Measurements from ENCODE around the gene C17orf50. TPM values are rescaled to one million over a fixed set of nuclear protein-coding genes. Genes with fewer than 3 reads are reported as not detected.
A peak's percentile ranks its signal among the peaks of the same experiment; 100 is the strongest.

C17orf50 gene
- total RNA-seq, 1 donor from 2014 or later = 1.0 TPM

DNA sequence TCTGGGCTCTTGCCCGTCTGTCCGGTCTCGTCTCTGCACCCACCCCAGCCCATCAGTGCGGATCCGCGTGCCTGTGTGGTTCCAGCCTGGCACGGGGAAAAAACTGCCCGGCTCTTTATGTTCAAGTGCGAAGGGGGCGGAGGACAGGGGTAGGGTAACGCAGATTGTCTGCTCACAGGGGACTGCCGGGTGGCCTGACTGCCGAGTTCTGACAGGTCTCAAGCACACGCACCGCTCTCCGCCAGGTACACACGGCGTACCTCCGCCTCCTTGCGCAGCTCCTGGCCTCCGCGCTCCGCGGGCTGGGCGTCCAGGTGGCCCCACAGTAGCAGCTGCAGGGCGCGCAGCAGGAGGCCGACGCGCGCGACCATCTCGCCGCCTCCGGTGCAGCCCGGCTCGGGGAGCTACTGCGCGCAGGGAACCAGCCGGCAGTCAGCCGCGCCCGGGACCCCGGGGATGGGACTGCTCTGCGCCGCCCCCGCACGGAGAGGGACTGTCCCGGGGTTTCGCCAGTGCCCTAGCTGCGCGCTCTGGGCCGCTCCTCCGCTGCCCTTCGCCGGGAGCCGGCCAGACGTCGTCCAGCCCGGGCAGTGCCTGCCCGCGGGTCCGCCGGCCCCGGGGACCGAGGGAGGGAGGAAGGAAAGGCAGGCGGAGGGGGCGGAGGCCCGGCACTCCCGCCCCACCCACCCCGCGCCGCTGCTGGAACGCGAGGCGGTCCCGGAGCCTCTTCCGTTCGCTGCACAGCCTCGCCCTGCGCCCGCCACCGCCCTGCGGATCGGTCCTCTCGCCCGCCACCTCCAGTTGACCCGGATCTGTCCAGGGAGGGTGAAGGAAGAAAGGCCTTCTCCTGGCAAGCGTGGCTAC, 34.6 kb downstream of the C17orf50 start, which contains the start of gene MMP28:
Gene MMP28, minus strand, starts transcription at position 635 of the 864 bp plus-strand sequence. Its CDS starts 264 bp downstream, at position 371.
- TF ChIP-seq, protein P1, sequence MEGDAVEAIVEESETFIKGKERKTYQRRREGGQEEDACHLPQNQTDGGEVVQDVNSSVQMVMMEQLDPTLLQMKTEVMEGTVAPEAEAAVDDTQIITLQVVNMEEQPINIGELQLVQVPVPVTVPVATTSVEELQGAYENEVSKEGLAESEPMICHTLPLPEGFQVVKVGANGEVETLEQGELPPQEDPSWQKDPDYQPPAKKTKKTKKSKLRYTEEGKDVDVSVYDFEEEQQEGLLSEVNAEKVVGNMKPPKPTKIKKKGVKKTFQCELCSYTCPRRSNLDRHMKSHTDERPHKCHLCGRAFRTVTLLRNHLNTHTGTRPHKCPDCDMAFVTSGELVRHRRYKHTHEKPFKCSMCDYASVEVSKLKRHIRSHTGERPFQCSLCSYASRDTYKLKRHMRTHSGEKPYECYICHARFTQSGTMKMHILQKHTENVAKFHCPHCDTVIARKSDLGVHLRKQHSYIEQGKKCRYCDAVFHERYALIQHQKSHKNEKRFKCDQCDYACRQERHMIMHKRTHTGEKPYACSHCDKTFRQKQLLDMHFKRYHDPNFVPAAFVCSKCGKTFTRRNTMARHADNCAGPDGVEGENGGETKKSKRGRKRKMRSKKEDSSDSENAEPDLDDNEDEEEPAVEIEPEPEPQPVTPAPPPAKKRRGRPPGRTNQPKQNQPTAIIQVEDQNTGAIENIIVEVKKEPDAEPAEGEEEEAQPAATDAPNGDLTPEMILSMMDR (conservative IDR thresholded peaks at IDR 0.05; ENCODE audit: low read depth, low read length) = no peak
- DNase-seq (ENCODE audit: low read depth) = no peak
- H3K4me3 ChIP-seq (ENCODE audit: low read depth, low read length) = peak within 1 kb of the TSS; percentile 65

DNA sequence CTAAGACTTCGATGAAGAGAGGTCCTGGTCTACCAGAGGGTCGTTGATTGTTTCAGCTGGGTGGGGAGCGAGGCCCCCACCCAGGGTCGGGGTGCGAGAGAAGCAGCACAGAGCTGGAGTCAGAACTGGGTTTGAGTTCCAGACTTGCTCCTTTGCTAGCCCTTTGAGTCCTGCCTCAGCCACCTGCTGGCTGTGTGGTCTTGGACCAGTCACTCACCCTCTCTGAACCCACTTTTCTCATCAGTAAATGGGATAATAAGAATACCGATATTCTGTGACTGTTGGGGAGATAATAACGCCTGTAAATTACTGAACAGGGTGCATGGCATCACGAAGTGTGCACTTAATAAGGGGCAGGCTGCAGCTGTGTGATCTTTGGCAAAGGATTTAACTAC, 35.2 kb downstream of the C17orf50 start:
- H3K4me3 ChIP-seq (ENCODE audit: low read depth, low read length) = peak overlapping the region; percentile 65
- TF ChIP-seq, protein P1 (conservative IDR thresholded peaks at IDR 0.05; ENCODE audit: low read depth, low read length) = no peak
- DNase-seq (ENCODE audit: low read depth) = no peak

DNA sequence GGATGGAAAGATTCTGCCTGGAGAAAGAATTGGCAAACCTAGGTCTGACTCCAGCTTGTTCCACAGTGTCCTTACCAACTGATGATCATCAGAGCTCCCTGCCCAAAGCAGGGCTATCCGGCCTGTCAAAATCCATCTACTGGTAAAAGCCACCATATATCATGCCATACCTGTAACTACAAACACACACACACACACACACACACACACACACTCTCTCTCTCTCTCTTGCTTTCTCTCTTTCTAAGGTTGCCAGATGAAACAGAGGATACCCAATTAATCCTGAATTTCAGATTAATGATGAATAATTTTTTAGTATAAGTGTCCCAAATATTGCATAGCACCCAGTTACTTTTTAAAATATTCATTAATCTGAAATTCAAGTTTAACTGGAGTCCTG, 36.3 kb downstream of the C17orf50 start:
- no peak overlapping the region for H3K4me3 ChIP-seq (ENCODE audit: low read depth, low read length)
- TF ChIP-seq, protein P1 (conservative IDR thresholded peaks at IDR 0.05; ENCODE audit: low read depth, low read length) = no peak
- no peak for DNase-seq (ENCODE audit: low read depth)

DNA sequence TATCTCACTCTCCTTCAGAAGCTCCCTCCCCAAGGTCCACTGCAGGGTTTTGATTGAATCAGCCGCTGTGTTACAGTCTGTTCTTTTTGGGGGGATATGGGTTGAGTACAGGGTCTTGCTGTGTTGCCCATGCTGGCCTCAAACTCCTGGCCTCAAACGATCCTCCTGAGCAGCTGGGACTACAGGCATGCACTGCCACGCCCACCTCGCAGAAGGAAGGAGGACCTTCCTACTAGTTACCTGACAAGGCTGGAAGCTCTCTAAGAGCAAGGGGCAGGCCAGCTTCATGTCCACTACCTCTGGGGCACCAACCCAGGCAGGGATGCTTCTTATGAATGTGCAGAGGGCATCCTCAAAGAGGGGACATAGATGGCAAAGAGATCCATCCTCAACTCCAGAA, 36.7 kb downstream of the C17orf50 start:
- DNase-seq (ENCODE audit: low read depth) = no peak
- TF ChIP-seq, protein P1 (conservative IDR thresholded peaks at IDR 0.05; ENCODE audit: low read depth, low read length) = no peak
- H3K4me3 ChIP-seq (ENCODE audit: low read depth, low read length) = no peak overlapping the region

DNA sequence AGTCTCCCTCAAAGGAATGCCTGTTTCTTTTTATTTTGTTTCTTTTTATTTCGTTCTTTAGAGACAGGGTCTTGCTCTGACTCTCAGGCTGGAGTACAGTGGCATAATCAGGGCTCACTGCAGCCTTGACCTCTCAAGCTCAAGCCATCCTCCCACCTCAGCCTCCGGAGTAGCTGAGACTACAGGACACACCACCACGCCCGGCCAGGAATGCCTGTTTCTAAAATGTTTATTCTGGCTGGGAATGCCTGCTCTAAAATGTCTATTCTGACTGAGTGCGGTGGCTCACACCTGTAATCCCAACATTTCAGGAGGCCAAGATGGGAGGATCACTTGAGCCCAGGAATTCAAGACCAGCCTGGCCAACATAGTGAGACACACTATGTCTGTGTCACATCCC, 37.2 kb downstream of the C17orf50 start:
- TF ChIP-seq, protein P1 (conservative IDR thresholded peaks at IDR 0.05; ENCODE audit: low read depth, low read length) = no peak
- DNase-seq (ENCODE audit: low read depth) = no peak
- no peak overlapping the region for H3K4me3 ChIP-seq (ENCODE audit: low read depth, low read length)

DNA sequence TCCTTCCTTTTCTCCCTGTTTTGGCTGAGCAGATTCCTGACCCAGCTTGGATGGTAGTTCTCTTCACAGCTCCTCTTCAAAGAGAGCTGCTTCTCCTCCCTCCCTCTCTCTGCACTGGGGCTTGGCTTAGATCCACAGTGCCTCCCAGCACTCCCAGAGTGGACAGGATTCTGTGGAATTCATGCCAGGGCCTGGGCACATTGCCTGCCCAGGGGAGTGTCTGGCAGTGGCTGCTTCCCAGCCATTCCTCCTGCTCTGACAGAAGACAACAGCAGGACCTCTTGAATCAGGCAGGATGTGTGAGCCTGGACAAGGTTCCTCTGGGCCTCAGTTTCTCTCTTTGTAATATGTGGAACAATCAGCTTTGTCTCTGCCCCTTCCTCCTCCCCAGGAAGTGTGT, 39.3 kb downstream of the C17orf50 start:
- TF ChIP-seq, protein P1 (conservative IDR thresholded peaks at IDR 0.05; ENCODE audit: low read depth, low read length) = no peak
- no peak for DNase-seq (ENCODE audit: low read depth)
- no peak overlapping the region for H3K4me3 ChIP-seq (ENCODE audit: low read depth, low read length)
